Central memory CD8-positive, alpha-beta T cell (primary cell): ENCODE results near the gene FAM20C.

ENCODE experiments used
- ATAC-seq: fragments of 150-1000 bp; cut with Tn5 transposase; replicated peaks from 2 replicates; pipeline ENCODE4 v1.10.0; 2022; ENCODE audit warnings: mild to moderate bottlenecking, moderate FRiP score, moderate number of reproducible peaks; ENCODE audit not compliant: poor library complexity, severe bottlenecking; ENCODE audit errors: extremely low read depth
- DNase-seq, 2 donors: peaks; one replicate each; pipeline ENCODE4 v3.0.0; 2021; ENCODE audit warnings: low spot score in 2 of 2
- H3K27ac Mint-ChIP-seq: one replicate; pipeline ENCODE4 v1.8.0; 2022; ENCODE audit warnings: low read depth, mild to moderate bottlenecking, moderate library complexity, mixed read lengths
- H3K27me3 Mint-ChIP-seq: one replicate; pipeline ENCODE4 v1.8.0; 2022; ENCODE audit warnings: mixed read lengths
- H3K36me3 Mint-ChIP-seq: one replicate; pipeline ENCODE4 v1.8.0; 2022; ENCODE audit warnings: mild to moderate bottlenecking, moderate library complexity, mixed read lengths; ENCODE audit not compliant: insufficient read depth
- H3K4me1 Mint-ChIP-seq: one replicate; pipeline ENCODE4 v1.8.0; 2022; ENCODE audit warnings: mixed read lengths
- H3K4me3 Mint-ChIP-seq: one replicate; pipeline ENCODE4 v1.8.0; 2022; ENCODE audit warnings: mild to moderate bottlenecking, moderate library complexity, mixed read lengths
- H3K9me3 Mint-ChIP-seq: one replicate; pipeline ENCODE4 v1.8.0; 2022; ENCODE audit warnings: mixed read lengths

FAM20C gene

DNA sequence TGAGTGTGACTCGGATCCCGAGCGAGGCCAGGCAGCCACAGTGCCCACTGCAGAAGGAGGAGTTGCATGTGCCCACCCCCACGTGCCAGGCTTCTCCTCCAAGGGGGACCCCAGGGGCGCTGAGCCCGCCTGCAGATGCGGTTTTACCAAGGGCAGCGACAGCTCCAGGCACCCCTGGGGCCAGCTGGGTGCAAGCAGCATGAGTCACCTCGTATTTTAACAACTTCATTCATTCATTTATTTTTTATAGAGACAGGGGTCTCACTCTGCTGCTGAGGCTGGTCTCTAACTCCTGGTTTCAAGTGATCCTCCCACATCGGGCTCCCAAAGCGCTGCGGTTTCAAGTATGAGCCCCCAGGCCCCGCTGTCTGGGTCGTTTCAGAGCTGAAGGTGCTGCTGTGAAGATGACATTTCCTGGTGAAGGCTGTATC, 96.3 kb downstream of the FAM20C start:
- no peak for ATAC-seq
- Mint-ChIP-seq H3K9me3 (no peaks in the 10 kb centered on the region), H3K4me1 (no peaks in the 10 kb centered on the region), H3K4me3 (no peak overlapping the region), H3K27ac (no peak overlapping the region), H3K27me3 (peaks cover 73% of the 10 kb centered on the region), H3K36me3 (no peaks in the 10 kb centered on the region)
- DNase-seq: no peak

GRCh38 chr7:289209-289755, 96.9 kb downstream of the FAM20C start:
- H3K4me3 Mint-ChIP-seq: no peak overlapping the region

GRCh38 chr7:289756-290553, 97.6 kb downstream of the FAM20C start, which contains the start of gene FOXL3:
FOXL3 (plus strand) TSS chr7:290170; CDS start chr7:290170, 0 bp downstream.
- Mint-ChIP-seq H3K36me3 (no peaks in the 10 kb centered on the region), H3K4me1 (no peaks in the 10 kb centered on the region), H3K27ac (no peak within 1 kb of the TSS), H3K27me3 (peaks cover 61% of the 10 kb centered on the region), H3K4me3 (no peak within 1 kb of the TSS), H3K9me3 (no peaks in the 10 kb centered on the region)
- DNase-seq (no peak), ATAC-seq (no peak)

More at GRCh38 chr7:289209-289755, 96.9 kb downstream of the FAM20C start:
- H3K9me3 Mint-ChIP-seq: no peaks in the 10 kb centered on the region
- no peaks in the 10 kb centered on the region for H3K36me3 Mint-ChIP-seq
- no peak overlapping the region for H3K27ac Mint-ChIP-seq
- ATAC-seq: no peak
- DNase-seq: no peak
- H3K27me3 Mint-ChIP-seq: peaks cover 67% of the 10 kb centered on the region
- no peaks in the 10 kb centered on the region for H3K4me1 Mint-ChIP-seq

DNA sequence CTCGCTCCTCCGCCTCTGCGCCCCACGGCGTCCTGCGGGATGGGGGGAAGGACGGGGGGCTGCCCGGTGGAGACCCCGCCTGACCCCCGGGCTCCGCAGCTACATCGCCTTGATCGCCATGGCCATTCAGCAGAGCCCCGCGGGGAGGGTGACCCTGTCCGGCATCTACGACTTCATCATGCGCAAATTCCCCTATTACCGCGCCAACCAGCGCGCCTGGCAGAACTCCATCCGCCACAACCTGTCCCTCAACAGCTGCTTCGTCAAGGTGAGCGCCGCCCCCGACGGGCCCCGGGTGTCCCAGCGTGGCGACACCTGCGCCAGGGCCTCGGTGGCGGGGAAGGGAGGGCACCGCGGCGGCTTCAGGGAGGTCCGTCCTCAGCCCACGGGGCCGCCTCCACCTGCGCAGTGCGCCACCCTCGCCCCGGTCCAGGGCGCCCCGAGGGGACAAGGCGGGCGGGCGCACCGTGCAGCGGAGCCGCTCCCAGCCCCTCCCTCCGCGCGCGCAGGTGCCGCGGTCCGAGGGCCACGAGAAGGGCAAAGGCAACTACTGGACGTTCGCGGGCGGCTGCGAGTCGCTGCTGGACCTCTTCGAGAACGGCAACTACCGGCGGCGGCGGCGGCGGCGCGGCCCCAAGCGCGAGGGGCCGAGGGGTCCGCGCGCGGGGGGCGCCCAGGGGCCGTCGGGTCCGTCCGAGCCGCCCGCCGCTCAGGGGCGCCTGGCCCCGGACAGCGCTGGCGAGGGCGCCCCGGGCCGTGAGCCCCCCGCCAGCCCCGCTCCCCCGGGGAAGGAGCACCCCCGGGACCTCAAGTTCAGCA, 98.4 kb downstream of the FAM20C start:
- Mint-ChIP-seq H3K27ac (no peak overlapping the region), H3K9me3 (no peaks in the 10 kb centered on the region), H3K4me1 (no peaks in the 10 kb centered on the region), H3K4me3 (no peak overlapping the region), H3K36me3 (no peaks in the 10 kb centered on the region), H3K27me3 (peaks cover 53% of the 10 kb centered on the region)
- no peak for ATAC-seq
- DNase-seq: no peak

- no peak overlapping the region for H3K27ac Mint-ChIP-seq
These were observed 99.2 kb downstream of the FAM20C start for GRCh38 chr7:291373-292092.

DNA sequence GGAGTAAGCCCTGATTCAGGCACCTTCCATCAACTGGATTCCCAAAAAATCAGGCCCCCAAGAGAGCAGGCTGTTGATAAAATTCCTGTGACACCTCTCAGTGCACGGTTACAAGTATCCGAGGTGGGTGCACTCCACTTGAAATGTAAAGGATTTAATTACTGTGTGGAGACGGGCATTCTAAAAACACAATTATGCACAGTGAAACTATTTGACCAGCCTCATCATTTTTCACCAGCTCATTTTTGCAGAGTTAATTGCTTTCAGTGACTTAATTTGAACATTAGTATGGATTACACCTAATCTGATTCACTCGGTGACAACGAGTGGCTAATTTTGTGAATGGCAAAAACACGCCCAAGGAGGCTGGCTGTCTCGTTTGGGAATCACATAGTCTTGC, 99.9 kb downstream of the FAM20C start:
- no peaks in the 10 kb centered on the region for H3K4me1 Mint-ChIP-seq

More at GRCh38 chr7:291373-292092, 99.2 kb downstream of the FAM20C start:
- Mint-ChIP-seq H3K4me1 (no peaks in the 10 kb centered on the region), H3K36me3 (no peaks in the 10 kb centered on the region), H3K27me3 (peaks cover 48% of the 10 kb centered on the region), H3K4me3 (no peak overlapping the region), H3K9me3 (no peaks in the 10 kb centered on the region)
- DNase-seq (no peak), ATAC-seq (no peak)

DNA sequence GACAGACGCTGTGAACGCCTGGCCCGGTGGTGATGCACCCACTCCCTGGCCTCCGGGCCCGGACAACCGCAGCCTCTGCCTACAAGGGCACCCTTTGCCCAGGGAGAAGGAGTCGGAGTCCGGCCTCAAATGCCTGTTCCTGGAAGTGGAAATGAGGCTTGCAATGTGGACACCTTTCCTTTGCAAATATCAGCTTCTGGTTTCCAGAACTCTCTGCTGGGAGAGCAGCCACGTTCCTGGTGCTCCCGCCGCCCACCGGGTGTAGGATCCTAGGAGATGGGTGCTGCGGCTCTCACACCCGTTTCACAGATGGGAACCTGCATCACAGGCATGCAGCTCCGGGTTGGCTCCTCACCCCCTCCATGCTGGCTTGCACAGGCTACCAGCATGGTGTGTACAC, 100.5 kb downstream of the FAM20C start:
- ATAC-seq (no peak), DNase-seq (no peak)
- no peak overlapping the region for H3K27ac Mint-ChIP-seq
- no peak overlapping the region for H3K4me3 Mint-ChIP-seq
- no peaks in the 10 kb centered on the region for H3K4me1 Mint-ChIP-seq
- H3K27me3 Mint-ChIP-seq: peaks cover 38% of the 10 kb centered on the region
- no peaks in the 10 kb centered on the region for H3K36me3 Mint-ChIP-seq
- H3K9me3 Mint-ChIP-seq: no peaks in the 10 kb centered on the region

More for the DNA sequence above, 99.9 kb downstream of the FAM20C start:
- Mint-ChIP-seq H3K27ac (no peak overlapping the region), H3K27me3 (peaks cover 44% of the 10 kb centered on the region), H3K4me3 (no peak overlapping the region), H3K36me3 (no peaks in the 10 kb centered on the region), H3K9me3 (no peaks in the 10 kb centered on the region)
- DNase-seq: no peak
- ATAC-seq: no peak

DNA sequence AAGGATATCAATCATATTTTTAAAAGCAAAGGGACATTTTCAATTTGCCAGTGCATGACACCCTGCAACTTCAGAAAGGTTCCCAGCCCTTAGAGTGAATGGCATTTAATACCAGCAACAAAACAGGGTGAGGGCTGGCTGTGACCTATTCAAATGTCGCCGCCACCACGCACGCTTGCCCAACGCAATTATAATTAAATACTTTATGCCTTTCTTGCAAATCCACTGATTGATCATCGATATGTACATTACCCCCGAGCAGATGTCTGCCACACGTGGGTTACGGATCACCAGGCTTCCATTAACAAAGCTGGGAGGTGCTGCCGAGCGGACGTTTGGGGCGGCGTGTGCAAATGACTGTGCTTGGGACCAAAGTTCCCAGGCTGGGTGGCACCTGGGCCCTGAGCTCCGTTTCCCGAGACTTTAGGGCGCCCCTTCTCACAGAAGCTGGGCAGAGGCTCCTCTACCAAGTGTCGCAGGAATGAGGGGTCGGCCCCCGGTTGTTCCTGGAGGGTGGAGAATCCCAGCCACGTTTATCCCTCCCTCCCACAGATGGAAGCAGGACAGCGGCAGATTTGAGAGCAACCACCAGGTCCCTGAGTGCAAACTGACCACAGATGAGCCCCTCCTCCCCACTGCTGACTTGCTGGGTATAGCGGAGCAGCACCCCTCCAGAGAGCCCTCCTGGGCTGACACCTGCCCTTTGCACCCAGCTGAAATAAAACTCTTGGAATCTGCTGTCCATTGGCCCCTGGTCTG, 101.5 kb downstream of the FAM20C start:
- no peak for DNase-seq
- no peak for ATAC-seq
- H3K4me1 Mint-ChIP-seq: no peaks in the 10 kb centered on the region
- no peaks in the 10 kb centered on the region for H3K36me3 Mint-ChIP-seq
- no peak overlapping the region for H3K27ac Mint-ChIP-seq
- no peaks in the 10 kb centered on the region for H3K9me3 Mint-ChIP-seq
- peaks cover 28% of the 10 kb centered on the region for H3K27me3 Mint-ChIP-seq
- H3K4me3 Mint-ChIP-seq: no peak overlapping the region

GRCh38 chr7:294440-295154, 102.2 kb downstream of the FAM20C start:
- no peaks in the 10 kb centered on the region for H3K9me3 Mint-ChIP-seq
- H3K4me1 Mint-ChIP-seq: no peaks in the 10 kb centered on the region
- peaks cover 24% of the 10 kb centered on the region for H3K27me3 Mint-ChIP-seq
- ATAC-seq (no peak), DNase-seq (no peak)
- no peak overlapping the region for H3K4me3 Mint-ChIP-seq
- no peaks in the 10 kb centered on the region for H3K36me3 Mint-ChIP-seq
- no peak overlapping the region for H3K27ac Mint-ChIP-seq

DNA sequence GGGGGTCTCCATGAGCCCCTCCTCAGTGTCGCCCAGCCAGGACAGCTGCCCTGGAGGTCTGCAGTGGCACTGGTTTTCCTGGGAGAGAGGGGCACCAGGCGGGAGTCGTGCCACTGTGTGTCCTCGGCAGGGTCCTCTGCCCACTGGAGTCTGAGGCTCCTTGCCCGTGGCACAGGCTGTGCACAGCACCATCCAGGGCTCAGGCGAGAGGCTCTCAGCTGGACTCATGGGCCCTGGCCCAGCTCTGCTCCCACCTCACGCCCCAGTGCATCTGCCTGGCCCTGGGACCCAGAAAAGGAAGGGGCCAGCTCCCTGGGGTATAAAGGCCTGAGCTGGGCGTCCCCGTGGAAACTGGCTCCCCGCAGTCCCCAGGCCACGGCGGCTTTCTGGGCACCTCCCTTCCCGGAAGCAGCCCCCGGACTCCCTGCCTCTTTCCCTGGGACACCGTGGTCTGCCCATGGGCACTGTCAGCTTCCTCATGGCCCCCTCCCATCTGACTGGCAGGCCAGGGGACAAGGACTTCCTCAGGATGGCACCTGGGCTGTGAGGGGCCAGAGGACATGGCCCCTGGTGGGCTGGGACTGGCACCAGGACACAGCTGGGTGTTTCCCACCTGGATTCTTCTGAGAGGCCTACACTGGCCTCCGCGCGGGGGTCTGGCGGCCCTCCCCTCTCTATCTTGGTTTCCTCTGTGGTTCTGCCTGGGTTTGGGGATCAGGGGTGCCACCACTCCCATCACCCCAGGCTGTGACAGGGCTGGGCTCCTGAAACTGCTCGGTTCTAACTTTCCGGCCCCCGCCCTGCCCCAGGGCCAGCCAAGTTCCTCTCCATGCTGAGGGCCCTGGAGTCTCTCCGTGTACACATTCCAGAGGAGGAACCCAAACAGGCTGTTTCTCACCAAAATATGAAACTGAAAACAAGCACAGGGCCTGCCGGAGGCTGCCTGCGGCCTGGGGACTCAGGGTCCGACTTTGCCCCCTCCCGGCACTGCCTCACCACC, 103.1 kb downstream of the FAM20C start:
- Mint-ChIP-seq H3K4me3 (no peak overlapping the region), H3K4me1 (no peaks in the 10 kb centered on the region), H3K27me3 (peaks cover 24% of the 10 kb centered on the region), H3K36me3 (no peaks in the 10 kb centered on the region), H3K9me3 (no peaks in the 10 kb centered on the region), H3K27ac (no peak overlapping the region)
- ATAC-seq (no peak), DNase-seq (no peak)
